ENCODE data around the gene EHBP1.

DNA sequence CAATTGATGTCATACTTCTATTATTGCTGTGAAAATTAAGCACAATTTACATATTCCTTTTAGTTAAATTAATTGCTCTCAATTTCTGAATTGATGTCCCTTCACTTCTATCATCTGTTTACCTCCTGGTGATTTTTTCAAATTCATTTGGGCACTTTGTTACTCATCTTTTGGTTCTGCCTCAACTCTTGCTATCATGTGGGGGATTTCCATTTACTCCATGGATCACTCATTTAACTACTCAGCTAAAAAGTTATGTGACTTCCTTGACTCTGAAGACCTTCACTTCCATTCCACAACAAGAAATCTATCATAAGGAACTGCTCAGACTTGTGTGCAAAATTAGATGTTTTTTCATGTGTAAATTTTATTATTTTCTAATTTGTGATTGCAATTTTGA, 126.2 kb downstream of the EHBP1 start:
- TF ChIP-seq CTCF (IDR thresholded peaks at IDR 0.05; ENCODE audit: low read depth, low read length, poor library complexity, severe bottlenecking) (no peak), EZH2phosphoT487 (IDR thresholded peaks at IDR 0.05; ENCODE audit: borderline replicate concordance, low read length) (no peak)
